Measurements from ENCODE around the gene KBTBD13.
"Not testable (repeated sequence)": the region's sequence is repeated elsewhere in the genome, so short reads cannot be mapped to it uniquely, and the experiment has no call there.

KBTBD13 gene

GRCh38 chr15:65087873-65088642 is 11.5 kb downstream of the KBTBD13 start:
- H3K4me3 ChIP-seq (ENCODE audit: low read depth, low read length) = no peak overlapping the region

DNA sequence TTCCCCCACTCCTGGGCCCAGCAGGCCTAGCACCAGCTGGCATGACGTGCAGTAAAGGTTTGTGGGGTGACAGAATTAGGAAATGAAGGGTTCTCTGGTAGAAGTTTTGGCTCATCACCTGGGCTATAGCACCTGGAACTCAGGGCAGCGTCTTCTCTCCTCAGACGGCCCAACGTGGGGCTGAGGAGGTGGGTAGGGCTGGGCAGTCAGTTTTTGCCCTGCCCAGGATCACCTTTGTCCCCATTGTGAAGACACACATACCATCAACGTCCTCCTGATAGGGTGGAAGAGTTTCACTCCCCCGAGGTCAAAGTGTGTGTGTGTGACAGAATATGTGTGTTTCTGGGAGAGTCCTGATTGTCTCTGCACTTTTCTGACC is 12.1 kb downstream of the KBTBD13 start:
- H3K4me3 ChIP-seq (ENCODE audit: low read depth, low read length) = no peak overlapping the region

DNA sequence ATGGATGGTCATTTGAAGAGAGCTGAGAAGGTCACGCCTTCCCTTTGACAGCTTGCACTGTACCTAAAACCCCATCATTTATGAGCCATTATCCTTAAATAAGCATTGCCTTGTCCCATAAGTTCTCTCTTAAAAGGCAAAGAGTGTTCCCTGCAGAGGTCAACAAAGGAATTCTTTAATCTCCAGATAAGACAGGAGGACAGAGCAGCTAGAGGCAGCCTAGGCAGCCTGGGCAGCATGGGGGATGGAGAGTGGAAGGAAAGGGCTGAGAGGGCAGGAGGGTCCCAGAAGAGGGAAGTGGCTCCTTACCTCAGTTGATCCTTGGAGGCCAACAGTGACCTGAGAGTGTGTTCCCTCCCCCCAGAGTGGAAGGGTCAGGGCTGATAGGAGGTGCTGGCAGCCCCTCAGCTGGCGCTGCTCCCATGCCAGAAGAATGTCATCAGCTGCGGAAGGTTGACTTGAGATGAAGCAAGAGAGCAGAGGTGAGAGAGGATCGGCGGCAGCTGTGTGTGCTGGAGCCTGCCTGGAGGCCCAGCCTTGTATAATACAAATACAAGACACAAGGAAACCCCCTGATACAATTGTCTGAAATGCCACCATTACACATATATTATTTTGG is 12.8 kb downstream of the KBTBD13 start:
- H3K4me3 ChIP-seq (ENCODE audit: low read depth, low read length) = no peak overlapping the region

- H3K4me3 ChIP-seq (ENCODE audit: low read depth, low read length) = no peak overlapping the region
These were observed 15.6 kb downstream of the KBTBD13 start for GRCh38 chr15:65091946-65092770.

DNA sequence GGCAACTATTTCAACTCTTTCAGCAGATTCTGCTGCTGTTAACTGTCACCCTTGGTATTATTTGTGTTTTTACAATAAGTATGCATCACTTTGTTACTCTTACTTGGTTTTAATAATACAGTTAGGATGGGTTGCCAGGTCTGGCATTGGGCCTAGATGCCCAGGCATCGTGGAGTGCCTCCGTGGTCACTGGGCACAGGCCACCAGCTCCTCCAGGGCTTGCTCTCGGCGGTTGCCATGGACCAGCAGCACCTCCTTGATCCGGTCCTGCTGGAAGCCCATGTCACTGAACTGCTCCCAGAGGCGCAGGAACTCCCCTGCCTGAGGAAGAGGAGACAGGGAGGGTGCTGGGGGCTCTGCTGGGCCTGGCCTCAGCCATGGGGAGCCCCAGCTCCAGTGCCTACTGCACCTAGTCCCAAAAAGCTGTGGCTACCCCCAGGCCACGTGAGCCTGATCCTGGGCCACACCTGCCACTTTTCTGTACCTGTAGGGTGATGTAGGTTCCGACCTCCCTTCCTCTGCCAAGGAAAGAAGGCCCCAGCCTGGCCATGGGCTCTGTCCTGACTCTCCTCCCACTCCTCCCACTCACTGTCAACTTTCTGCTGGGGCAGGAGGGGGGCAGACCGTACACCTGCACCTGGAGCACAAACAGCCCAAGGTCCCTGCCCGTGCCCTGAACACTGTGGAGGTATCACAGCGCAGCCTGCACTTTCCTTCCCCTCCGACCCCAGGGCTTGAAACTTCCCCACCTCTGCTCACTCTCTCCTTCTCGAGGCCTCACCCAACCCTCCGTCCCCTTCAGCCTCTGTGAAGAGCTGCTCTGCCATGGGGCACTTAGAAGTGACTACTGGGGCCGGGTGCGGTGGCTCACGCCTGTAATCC is 16.6 kb downstream of the KBTBD13 start:
- H3K4me3 ChIP-seq (ENCODE audit: low read depth, low read length) = no peak overlapping the region

GRCh38 chr15:65093793-65094170 is 17.2 kb downstream of the KBTBD13 start:
- not testable (repeated sequence) for H3K4me3 ChIP-seq (ENCODE audit: low read depth, low read length)

DNA sequence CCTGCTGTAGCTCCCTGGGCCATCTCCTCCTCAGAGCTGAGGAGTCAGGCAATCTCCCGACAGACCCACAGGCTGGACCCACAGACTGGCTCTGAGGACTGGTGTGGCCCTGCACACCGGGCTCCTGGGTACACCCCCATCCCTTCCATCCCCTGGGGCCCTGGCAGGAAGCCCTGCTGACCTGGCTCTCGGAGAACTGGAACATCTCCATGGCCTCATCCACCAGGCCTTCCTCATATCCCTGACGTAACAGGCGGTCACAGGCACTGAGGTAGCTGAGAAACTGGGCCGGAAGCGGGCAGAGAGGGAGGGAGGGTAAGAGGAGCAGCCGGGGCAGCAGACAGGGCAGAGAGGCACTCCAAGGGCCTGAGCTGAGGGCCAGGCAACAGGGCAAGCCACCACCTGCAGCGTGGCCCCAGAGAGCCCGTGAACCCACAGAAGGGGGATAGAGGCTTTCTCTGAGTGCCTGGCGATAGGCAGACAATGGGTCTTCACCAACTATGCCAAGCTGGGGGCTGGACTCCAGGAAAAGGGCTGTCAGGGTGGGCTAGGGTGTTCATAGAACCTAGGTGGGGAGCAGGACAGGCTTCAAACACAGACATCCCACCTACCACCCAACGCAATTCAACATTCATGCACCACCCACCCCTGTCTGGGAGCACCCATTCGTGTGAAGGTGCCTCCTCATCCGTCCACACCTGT is 17.9 kb downstream of the KBTBD13 start:
- no peak overlapping the region for H3K4me3 ChIP-seq (ENCODE audit: low read depth, low read length)

DNA sequence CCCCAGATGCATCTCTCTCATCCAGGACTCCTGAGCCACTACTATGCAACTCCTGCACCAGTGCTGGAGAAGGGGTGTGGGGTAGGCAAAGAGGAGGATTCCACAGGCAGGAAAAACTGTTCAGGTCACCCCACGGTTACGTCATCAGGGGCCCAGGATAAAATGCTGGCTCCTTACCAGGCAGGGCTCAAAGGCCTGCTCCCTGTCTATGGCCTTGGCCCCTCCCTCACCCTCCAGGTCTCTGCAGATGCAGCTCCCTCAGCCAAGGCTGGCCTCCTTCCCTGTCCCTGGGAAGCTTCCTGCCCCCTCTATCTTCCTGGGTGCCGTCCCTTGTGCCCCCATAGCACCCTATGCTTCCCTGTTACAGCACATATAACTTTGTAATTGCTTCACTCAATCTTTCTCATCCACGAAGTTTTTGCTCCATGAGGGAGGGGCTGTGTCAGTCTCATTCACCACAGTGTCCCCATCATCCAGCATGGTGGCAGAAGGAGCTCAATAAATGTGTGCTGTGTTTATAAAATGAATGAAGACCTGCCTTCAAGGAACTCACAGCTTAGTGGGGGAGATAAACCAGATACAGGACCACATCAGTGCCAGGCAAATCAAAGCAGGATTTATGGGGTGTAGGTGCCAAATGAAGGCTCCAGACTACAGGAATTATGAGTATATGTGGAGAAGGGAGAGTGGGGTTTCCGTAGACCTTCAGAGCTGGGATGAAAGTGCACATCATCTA is 18.6 kb downstream of the KBTBD13 start:
- no peak overlapping the region for H3K4me3 ChIP-seq (ENCODE audit: low read depth, low read length)

- H3K4me3 ChIP-seq (ENCODE audit: low read depth, low read length) = no peak overlapping the region
These were observed 19.2 kb downstream of the KBTBD13 start for GRCh38 chr15:65095747-65096104.

DNA sequence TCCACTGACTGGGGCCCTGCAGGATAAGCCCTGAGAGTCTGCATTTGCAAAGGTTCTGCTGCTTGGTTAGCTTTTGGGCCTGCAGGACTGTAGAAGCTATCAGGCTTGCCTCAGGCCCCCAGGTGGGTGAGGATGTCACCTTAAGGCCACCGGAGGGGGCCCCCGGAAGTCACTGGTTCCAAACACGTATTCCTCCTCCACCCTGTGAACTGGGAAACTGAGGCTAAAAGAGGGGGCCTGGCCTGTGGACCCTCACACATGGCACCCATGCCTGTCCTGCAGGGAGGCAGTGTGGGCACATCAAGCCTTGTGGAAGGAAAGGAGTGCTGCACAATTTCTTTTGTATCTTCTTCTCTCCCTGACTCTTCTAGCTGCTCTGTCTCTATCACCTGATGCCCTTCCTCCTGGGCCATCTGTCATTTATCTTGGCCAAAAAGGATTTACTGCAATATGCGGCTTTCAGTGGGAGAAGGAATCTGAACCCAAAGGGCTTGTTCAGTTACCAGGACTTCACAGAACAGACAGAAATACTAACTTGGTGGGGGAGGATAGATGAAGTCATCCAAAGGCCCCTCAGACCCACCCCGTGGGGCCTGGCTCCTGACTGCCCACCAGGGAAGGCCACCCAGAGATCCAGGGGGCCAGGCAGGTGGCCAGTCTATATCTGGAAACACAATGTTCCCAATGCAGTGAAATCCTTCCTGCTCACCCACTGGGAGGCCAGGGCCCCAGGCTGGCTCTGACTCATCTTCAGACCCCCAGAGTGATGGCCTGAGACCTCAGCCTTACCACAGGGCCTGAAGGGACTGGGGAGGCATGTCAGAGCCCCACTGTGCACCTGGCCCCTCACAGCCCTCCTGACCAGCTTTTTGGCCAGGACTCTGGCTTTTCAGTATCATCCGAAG is 20.2 kb downstream of the KBTBD13 start:
- H3K4me3 ChIP-seq (ENCODE audit: low read depth, low read length) = no peak overlapping the region

GRCh38 chr15:65097651-65098263 is 21.2 kb downstream of the KBTBD13 start:
- no peak overlapping the region for H3K4me3 ChIP-seq (ENCODE audit: low read depth, low read length)

DNA sequence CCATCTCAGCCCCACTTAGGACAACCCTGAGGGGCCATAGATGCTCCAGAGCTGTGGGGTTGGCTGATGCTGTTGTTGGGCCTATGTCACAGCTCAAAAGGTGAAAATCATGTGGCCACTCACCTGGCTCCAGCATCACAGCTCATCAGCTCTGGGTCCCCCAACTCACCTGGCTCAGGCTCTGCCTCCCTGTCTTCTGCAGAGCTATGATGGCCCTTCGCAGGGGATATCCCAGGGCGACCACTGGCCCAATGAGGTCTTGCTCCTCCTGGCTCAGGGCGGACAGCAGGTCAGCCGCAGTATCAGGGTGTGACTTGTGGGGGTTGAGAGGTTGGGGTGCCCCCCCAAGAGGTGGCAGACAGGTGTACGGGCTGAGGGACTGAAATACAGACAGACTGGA is 22.8 kb downstream of the KBTBD13 start:
- H3K4me3 ChIP-seq (ENCODE audit: low read depth, low read length) = no peak overlapping the region

GRCh38 chr15:65099801-65100200 is 23.3 kb downstream of the KBTBD13 start:
- not testable (repeated sequence) for H3K4me3 ChIP-seq (ENCODE audit: low read depth, low read length)

GRCh38 chr15:65100442-65100841 is 23.9 kb downstream of the KBTBD13 start:
- no peak overlapping the region for H3K4me3 ChIP-seq (ENCODE audit: low read depth, low read length)

- peak overlapping the region; percentile 17 for H3K4me3 ChIP-seq (ENCODE audit: low read depth, low read length)
These were observed 24.9 kb downstream of the KBTBD13 start for GRCh38 chr15:65101411-65101890.

GRCh38 chr15:65101891-65102708 is 25.6 kb downstream of the KBTBD13 start:
- peak overlapping the region; percentile 24 for H3K4me3 ChIP-seq (ENCODE audit: low read depth, low read length)

- H3K4me3 ChIP-seq (ENCODE audit: low read depth, low read length) = no peak overlapping the region
These were observed 26.4 kb downstream of the KBTBD13 start for GRCh38 chr15:65102912-65103311.

All from iPS-11a (cell line).